H9 (cell line): Measurements from ENCODE around the gene DNAJC8. TPM values are rescaled to one million over a fixed set of nuclear protein-coding genes. Genes with fewer than 3 reads are reported as not detected.

ENCODE experiments used
- DNase-seq: peaks from one replicate; pipeline ENCODE4 v3.0.0-alpha.2; 2017
- H2AFZ ChIP-seq: one replicate; pipeline ENCODE4 v1.6.1; 2013; ENCODE audit warnings: mild to moderate bottlenecking, low read length, control low read depth, moderate library complexity
- H2AK5ac ChIP-seq: 2 replicates; pipeline ENCODE4 v1.6.1; 2013; ENCODE audit warnings: low read length, control low read depth, mixed read lengths; ENCODE audit not compliant: insufficient read length
- H2BK120ac ChIP-seq: one replicate; pipeline ENCODE4 v1.6.1; 2013; ENCODE audit warnings: low read depth, mild to moderate bottlenecking, low read length, control low read depth, inconsistent platforms; ENCODE audit not compliant: poor library complexity, severe bottlenecking
- H2BK12ac ChIP-seq: 2 replicates; pipeline ENCODE4 v1.6.1; 2013; ENCODE audit warnings: low read length, control low read depth, mixed read lengths, low read depth; ENCODE audit not compliant: insufficient read length
- H2BK15ac ChIP-seq: 2 replicates; pipeline ENCODE4 v1.6.1; 2013; ENCODE audit warnings: low read depth, low read length, control low read depth
- H2BK20ac ChIP-seq: one replicate; pipeline ENCODE4 v1.6.1; 2013; ENCODE audit warnings: low read depth, mild to moderate bottlenecking, low read length, control low read depth, inconsistent platforms; ENCODE audit not compliant: poor library complexity, severe bottlenecking
- H2BK5ac ChIP-seq: 2 replicates; pipeline ENCODE4 v1.6.1; 2013; ENCODE audit warnings: low read length, control low read depth, mixed read lengths; ENCODE audit not compliant: insufficient read length
- H3K14ac ChIP-seq: 2 replicates; pipeline ENCODE4 v1.6.1; 2013; ENCODE audit warnings: low read length, control low read depth; ENCODE audit not compliant: insufficient read depth
- H3K18ac ChIP-seq: 2 replicates; pipeline ENCODE4 v1.6.1; 2013; ENCODE audit warnings: low read depth, mild to moderate bottlenecking, mixed read lengths, low read length, control low read depth; ENCODE audit not compliant: insufficient read length
- H3K23ac ChIP-seq: 2 replicates; pipeline ENCODE4 v1.6.1; 2013; ENCODE audit warnings: low read length, control low read depth, mixed read lengths, low read depth; ENCODE audit not compliant: insufficient read length
- H3K23me2 ChIP-seq: 2 replicates; pipeline ENCODE4 v1.6.1; 2013; ENCODE audit warnings: low read depth, mild to moderate bottlenecking, mixed read lengths, low read length, control low read depth; ENCODE audit not compliant: insufficient read length, poor library complexity, severe bottlenecking
- H3K27ac ChIP-seq: 2 replicates; pipeline ENCODE4 v1.5.1; 2013; ENCODE audit warnings: low read length, control low read depth, mixed read lengths, low read depth; ENCODE audit not compliant: insufficient read length
- H3K27me3 ChIP-seq: 2 replicates; pipeline ENCODE4 v1.6.1; 2013; ENCODE audit warnings: low read length, control low read depth, inconsistent platforms; ENCODE audit not compliant: insufficient read depth
- H3K4ac ChIP-seq: 2 replicates; pipeline ENCODE4 v1.6.1; 2013; ENCODE audit warnings: low read depth, mild to moderate bottlenecking, control low read depth, inconsistent platforms, low read length, moderate library complexity
- H3K4me1 ChIP-seq: 2 replicates; pipeline ENCODE4 v1.6.1; 2013; ENCODE audit warnings: low read length, control low read depth, inconsistent platforms; ENCODE audit not compliant: insufficient read depth
- H3K4me2 ChIP-seq: 2 replicates; pipeline ENCODE4 v1.6.1; 2013; ENCODE audit warnings: low read length, control low read depth, mixed read lengths; ENCODE audit not compliant: insufficient read length, insufficient read depth
- H3K56ac ChIP-seq: 2 replicates; pipeline ENCODE4 v1.6.1; 2013; ENCODE audit warnings: low read depth, mild to moderate bottlenecking, mixed read lengths, low read length, control low read depth; ENCODE audit not compliant: insufficient read length
- H3K79me1 ChIP-seq: 2 replicates; pipeline ENCODE4 v1.6.1; 2013; ENCODE audit warnings: low read depth, mild to moderate bottlenecking, moderate library complexity, low read length, control low read depth, inconsistent platforms; ENCODE audit not compliant: insufficient read depth, poor library complexity, severe bottlenecking
- H3K79me2 ChIP-seq: 2 replicates; pipeline ENCODE4 v1.6.1; 2013; ENCODE audit warnings: low read length, control low read depth, inconsistent platforms; ENCODE audit not compliant: insufficient read depth
- H3K9ac ChIP-seq: 2 replicates; pipeline ENCODE4 v1.6.1; 2013; ENCODE audit warnings: low read length, control low read depth, mixed read lengths; ENCODE audit not compliant: insufficient read length; ENCODE audit errors: extremely low read depth
- H3K9me3 ChIP-seq: one replicate; pipeline ENCODE4 v1.6.1; 2013; ENCODE audit warnings: low read depth, low read length, inconsistent platforms; ENCODE audit not compliant: control insufficient read depth
- H3T11ph ChIP-seq: one replicate; pipeline ENCODE4 v1.6.1; 2013; ENCODE audit warnings: mild to moderate bottlenecking, low read length, control low read depth, inconsistent platforms
- H4K20me1 ChIP-seq: one replicate; pipeline ENCODE4 v1.6.1; 2013; ENCODE audit not compliant: control insufficient read depth, insufficient read length, insufficient read depth
- H4K5ac ChIP-seq: 2 replicates; pipeline ENCODE4 v1.6.1; 2013; ENCODE audit warnings: low read depth, mild to moderate bottlenecking, mixed read lengths, low read length, control low read depth; ENCODE audit not compliant: insufficient read length
- H4K8ac ChIP-seq: replicated peaks from 2 replicates; pipeline ENCODE4 v1.6.1; 2013; ENCODE audit warnings: low read length, control low read depth, mixed read lengths, low read depth; ENCODE audit not compliant: insufficient read length
- H4K91ac ChIP-seq: 2 replicates; pipeline ENCODE4 v1.6.1; 2013; ENCODE audit warnings: low read depth, mild to moderate bottlenecking, moderate library complexity, mixed read lengths, low read length, control low read depth; ENCODE audit not compliant: insufficient read length
- H3K27ac Mint-ChIP-seq, 3 experiments: 2 replicates in 2 of 3; 3 replicates in 1 of 3; pipeline ENCODE4 v1.8.0; 2020 to 2021; ENCODE audit warnings: mixed read lengths in 3 of 3, mild to moderate bottlenecking in 1 of 3, moderate library complexity in 1 of 3
- H3K27me3 Mint-ChIP-seq: 2 replicates; pipeline ENCODE4 v1.8.0; 2021; ENCODE audit warnings: low read depth, mild to moderate bottlenecking, moderate library complexity, mixed read lengths
- H3K36me3 Mint-ChIP-seq, 3 experiments: 2 replicates in 2 of 3; 3 replicates in 1 of 3; pipeline ENCODE4 v1.8.0; 2020 to 2021; ENCODE audit warnings: low read depth in 3 of 3, mixed read lengths in 3 of 3; ENCODE audit not compliant: insufficient read depth in 1 of 3
- H3K4me1 Mint-ChIP-seq, 2 experiments: 2 replicates each; pipeline ENCODE4 v1.8.0; 2020; ENCODE audit warnings: mixed read lengths in 2 of 2
- H3K4me3 Mint-ChIP-seq, 2 experiments: 2 replicates in 1 of 2; 3 replicates in 1 of 2; pipeline ENCODE4 v1.8.0; 2020 to 2021; ENCODE audit warnings: mild to moderate bottlenecking in 2 of 2, mixed read lengths in 2 of 2, moderate library complexity in 1 of 2
- H3K9me3 Mint-ChIP-seq, 2 experiments: 2 replicates in 1 of 2; 3 replicates in 1 of 2; pipeline ENCODE4 v1.8.0; 2020; ENCODE audit warnings: mild to moderate bottlenecking in 2 of 2, mixed read lengths in 2 of 2, moderate library complexity in 1 of 2
- CTCF ChIP-seq: fragments of 200-600 bp; sonication (generic); conservative IDR thresholded peaks from 3 replicates; pipeline ENCODE4 v1.8.0; 2021; ENCODE audit warnings: antibody characterized with exemption, mild to moderate bottlenecking
- WGBS: extraction: QIAGEN DNeasy Blood & Tissue Kit; methylation state at CpG from one replicate; pipeline ENCODE4 v1.1.7; 2013; ENCODE audit warnings: missing lambda C conversion rate, low lambda C conversion rate, mixed read lengths; ENCODE audit not compliant: insufficient read length; ENCODE audit errors: extremely low coverage; 5-methylcytosine and 5-hydroxymethylcytosine counted together
- total RNA-seq: library from RNA; stranded (reverse); gene quantifications from 2 replicates; pipeline ENCODE4 v1.2.1, GENCODE V29; 2021

The DNAJC8 gene
- total RNA-seq, 1 experiment from 2014 or later, result 132 TPM

GRCh38 chr1:28157894-28158293 lies 74.9 kb downstream of the DNAJC8 start:
- no peak overlapping the region for H2AK5ac ChIP-seq
- WGBS, result no CpG with 5 or more reads among the region's 8 CpGs
- Mint-ChIP-seq H3K9me3 (peaks cover 0 to 2% of the 10 kb centered on the region in 2 experiments; a peak in 1 of 5 replicates), H3K36me3 (no peaks in the 10 kb centered on the region), H3K4me3 (no peak overlapping the region), H3K27me3 (no peaks in the 10 kb centered on the region), H3K27ac (no peak overlapping the region), H3K4me1 (peaks cover 0 to 4% of the 10 kb centered on the region in 2 experiments; a peak in 2 of 4 replicates)
- H3K18ac ChIP-seq, result no peak overlapping the region
- no peak overlapping the region for H3K27ac ChIP-seq
- H3T11ph ChIP-seq, result no peak overlapping the region
- no peak overlapping the region for H3K9ac ChIP-seq
- DNase-seq, result no peak
- H2AFZ ChIP-seq, result no peak overlapping the region
- no peak overlapping the region for H2BK120ac ChIP-seq
- no peak overlapping the region for H3K14ac ChIP-seq
- H4K5ac ChIP-seq, result no peak overlapping the region
- H3K79me2 ChIP-seq, result no peaks in the 10 kb centered on the region
- H3K56ac ChIP-seq, result no peak overlapping the region
- no peaks in the 10 kb centered on the region for H3K79me1 ChIP-seq
- H3K4me2 ChIP-seq, result no peak overlapping the region
- no peak overlapping the region for H2BK12ac ChIP-seq
- H3K23ac ChIP-seq, result no peak overlapping the region
- no peaks in the 10 kb centered on the region for H3K27me3 ChIP-seq
- H3K23me2 ChIP-seq, result no peaks in the 10 kb centered on the region
- no peak overlapping the region for H2BK15ac ChIP-seq
- no peaks in the 10 kb centered on the region for H4K20me1 ChIP-seq
- no peaks in the 10 kb centered on the region for H3K9me3 ChIP-seq
- H3K4me1 ChIP-seq, result no peaks in the 10 kb centered on the region; the same call in 1 of the 2 replicates
- H2BK20ac ChIP-seq, result no peak overlapping the region
- H4K91ac ChIP-seq, result no peak overlapping the region
- H3K4ac ChIP-seq, result no peak overlapping the region
- H4K8ac ChIP-seq, result no peak overlapping the region
- H2BK5ac ChIP-seq, result no peak overlapping the region
- TF ChIP-seq CTCF, result no peak
